Activated T-helper 17 cell treated with anti-CD3 and anti-CD28 coated beads, Interleukin-2, amount 50 U/mL, for 72 hours (primary cell): ENCODE results near the gene UPK3BL1. TPM values are rescaled to one million over a fixed set of nuclear protein-coding genes. Genes with fewer than 3 reads are reported as not detected.
"Not testable (repeated sequence)": the region's sequence is repeated elsewhere in the genome, so short reads cannot be mapped to it uniquely, and the experiment has no call there.

ENCODE experiments used
- ATAC-seq: fragments of 150-1000 bp; cut with Tn5 transposase; replicated peaks from 2 replicates; pipeline ENCODE4 v1.10.0; 2021; ENCODE audit warnings: mild to moderate bottlenecking, moderate library complexity
- H3K27ac Mint-ChIP-seq: one replicate; pipeline ENCODE4 v1.8.0; 2022; ENCODE audit warnings: mixed read lengths
- H3K27me3 Mint-ChIP-seq: one replicate; pipeline ENCODE4 v1.8.0; 2022; ENCODE audit warnings: mixed read lengths
- H3K36me3 Mint-ChIP-seq: one replicate; pipeline ENCODE4 v1.8.0; 2022; ENCODE audit warnings: low read depth, mild to moderate bottlenecking, mixed read lengths
- H3K4me1 Mint-ChIP-seq: one replicate; pipeline ENCODE4 v1.8.0; 2022; ENCODE audit warnings: mixed read lengths
- H3K4me3 Mint-ChIP-seq: one replicate; pipeline ENCODE4 v1.8.0; 2022; ENCODE audit warnings: mild to moderate bottlenecking, mixed read lengths
- H3K9me3 Mint-ChIP-seq: one replicate; pipeline ENCODE4 v1.8.0; 2022; ENCODE audit warnings: mixed read lengths
- total RNA-seq, 2 donors: library from RNA; stranded (reverse); gene quantifications; one replicate each; pipeline ENCODE4 v1.2.3, GENCODE V29; 2022

UPK3BL1 gene
- total RNA-seq, 2 donors from 2014 or later: 37.5 to 55.6 TPM

GRCh38 chr7:102611013-102611674 lies 31.4 kb downstream of the UPK3BL1 start:
- H3K4me1 Mint-ChIP-seq, H3K27ac Mint-ChIP-seq, H3K9me3 Mint-ChIP-seq, H3K36me3 Mint-ChIP-seq, H3K4me3 Mint-ChIP-seq, H3K27me3 Mint-ChIP-seq: not testable (repeated sequence)
- ATAC-seq: peak; percentile 56

- not testable (repeated sequence) for H3K9me3 Mint-ChIP-seq, H3K27me3 Mint-ChIP-seq, H3K27ac Mint-ChIP-seq, ATAC-seq, H3K4me1 Mint-ChIP-seq, H3K4me3 Mint-ChIP-seq, H3K36me3 Mint-ChIP-seq
Observed at GRCh38 chr7:102610441-102610840, 32.1 kb downstream of the UPK3BL1 start.

GRCh38 chr7:102609734-102610133 lies 32.9 kb downstream of the UPK3BL1 start:
- not testable (repeated sequence) for H3K36me3 Mint-ChIP-seq, H3K27ac Mint-ChIP-seq, ATAC-seq, H3K4me3 Mint-ChIP-seq, H3K9me3 Mint-ChIP-seq, H3K4me1 Mint-ChIP-seq, H3K27me3 Mint-ChIP-seq

GRCh38 chr7:102606848-102607247 lies 35.7 kb downstream of the UPK3BL1 start:
- not testable (repeated sequence) for H3K36me3 Mint-ChIP-seq, ATAC-seq, H3K27me3 Mint-ChIP-seq, H3K4me1 Mint-ChIP-seq, H3K27ac Mint-ChIP-seq, H3K4me3 Mint-ChIP-seq, H3K9me3 Mint-ChIP-seq

GRCh38 chr7:102604431-102605145 lies 38.0 kb downstream of the UPK3BL1 start:
- not testable (repeated sequence) for H3K27me3 Mint-ChIP-seq, H3K4me3 Mint-ChIP-seq, H3K36me3 Mint-ChIP-seq, H3K9me3 Mint-ChIP-seq, H3K4me1 Mint-ChIP-seq, H3K27ac Mint-ChIP-seq
- peak; percentile 28 for ATAC-seq

GRCh38 chr7:102602317-102602716 lies 40.3 kb downstream of the UPK3BL1 start:
- H3K27ac Mint-ChIP-seq, H3K9me3 Mint-ChIP-seq, H3K4me3 Mint-ChIP-seq, H3K4me1 Mint-ChIP-seq, H3K36me3 Mint-ChIP-seq, H3K27me3 Mint-ChIP-seq, ATAC-seq: not testable (repeated sequence)

- H3K36me3 Mint-ChIP-seq: not testable (repeated sequence)
Observed at GRCh38 chr7:102599699-102600098, 42.9 kb downstream of the UPK3BL1 start.

GRCh38 chr7:102596036-102596435 lies 46.6 kb downstream of the UPK3BL1 start:
- not testable (repeated sequence) for H3K4me3 Mint-ChIP-seq, ATAC-seq, H3K36me3 Mint-ChIP-seq, H3K27ac Mint-ChIP-seq, H3K27me3 Mint-ChIP-seq, H3K9me3 Mint-ChIP-seq, H3K4me1 Mint-ChIP-seq

More at GRCh38 chr7:102599699-102600098, 42.9 kb downstream of the UPK3BL1 start:
- not testable (repeated sequence) for H3K27ac Mint-ChIP-seq, ATAC-seq, H3K4me3 Mint-ChIP-seq, H3K4me1 Mint-ChIP-seq, H3K27me3 Mint-ChIP-seq, H3K9me3 Mint-ChIP-seq

- H3K4me3 Mint-ChIP-seq, H3K36me3 Mint-ChIP-seq, H3K4me1 Mint-ChIP-seq: not testable (repeated sequence)
Observed at GRCh38 chr7:102593637-102594334, 48.8 kb downstream of the UPK3BL1 start.

GRCh38 chr7:102592477-102593019 lies 50.0 kb downstream of the UPK3BL1 start:
- H3K4me3 Mint-ChIP-seq, H3K4me1 Mint-ChIP-seq, H3K36me3 Mint-ChIP-seq, H3K27me3 Mint-ChIP-seq, H3K27ac Mint-ChIP-seq, H3K9me3 Mint-ChIP-seq: not testable (repeated sequence)
- peak; percentile 72 for ATAC-seq

More at GRCh38 chr7:102593637-102594334, 48.8 kb downstream of the UPK3BL1 start:
- not testable (repeated sequence) for H3K27ac Mint-ChIP-seq, H3K27me3 Mint-ChIP-seq, H3K9me3 Mint-ChIP-seq
- ATAC-seq: peak; percentile 70

GRCh38 chr7:102589857-102590256 lies 52.7 kb downstream of the UPK3BL1 start:
- not testable (repeated sequence) for H3K4me3 Mint-ChIP-seq, H3K36me3 Mint-ChIP-seq, H3K27ac Mint-ChIP-seq, H3K4me1 Mint-ChIP-seq, H3K27me3 Mint-ChIP-seq, H3K9me3 Mint-ChIP-seq
- peak; percentile 70 for ATAC-seq

Other genes starting within 250 kb of the UPK3BL1 start
- 10 to 100 TPM; 41.7 to 76.6 TPM for gene PRKRIP1, start 246.4 kb downstream of the UPK3BL1 start, total RNA-seq
- gene ORAI2, start 209.2 kb downstream of the UPK3BL1 start, total RNA-seq: 10 to 100 TPM; 30.4 to 54.9 TPM
- gene ALKBH4, start 177.9 kb downstream of the UPK3BL1 start, total RNA-seq: 1 to 10 TPM; 9.0 to 9.2 TPM
- gene LRWD1, start 177.8 kb downstream of the UPK3BL1 start, total RNA-seq: 10 to 100 TPM; 14.8 to 20.6 TPM
- 10 to 100 TPM; 63.5 to 74.2 TPM for gene POLR2J, start 163.9 kb downstream of the UPK3BL1 start, total RNA-seq
- 10 to 100 TPM; 14.1 to 23.3 TPM for gene RASA4B, start 125.0 kb downstream of the UPK3BL1 start, total RNA-seq
- gene UPK3BL2, start 99.1 kb downstream of the UPK3BL1 start, total RNA-seq: 10 to 100 TPM; 21.4 to 45.7 TPM
- not detected for gene SPDYE2, start 91.6 kb downstream of the UPK3BL1 start, total RNA-seq
- gene POLR2J3, start 70.2 kb downstream of the UPK3BL1 start, total RNA-seq: 100 to 1,000 TPM in 1 of 2 donors, 10 to 100 TPM in 1; 76.6 to 101 TPM
- 10 to 100 TPM; 29.6 to 62.9 TPM for gene RASA4, start 26.0 kb downstream of the UPK3BL1 start, total RNA-seq
- gene SPDYE2B, start 7.5 kb upstream of the UPK3BL1 start, total RNA-seq: not detected
- 10 to 100 TPM; 25.9 to 34.1 TPM for gene POLR2J2, start 28.9 kb upstream of the UPK3BL1 start, total RNA-seq
- 10 to 100 TPM in 1 of 2 donors, 1 to 10 TPM in 1; 8.7 to 11.3 TPM for gene FAM185A, start 106.2 kb upstream of the UPK3BL1 start, total RNA-seq